HG02981 (cell line): ENCODE data around the gene CA12.

Experiments used
- ATAC-seq: cut with Tn5 transposase; IDR thresholded peaks from one replicate; pipeline ENCODE4 v1.9.1; 2021; ENCODE audit warnings: mild to moderate bottlenecking, moderate library complexity; ENCODE audit not compliant: unreplicated experiment

The CA12 gene

GRCh38 chr15:63276342-63277037 lies 105.2 kb downstream of the CA12 start:
- peak; percentile 7 for ATAC-seq

DNA sequence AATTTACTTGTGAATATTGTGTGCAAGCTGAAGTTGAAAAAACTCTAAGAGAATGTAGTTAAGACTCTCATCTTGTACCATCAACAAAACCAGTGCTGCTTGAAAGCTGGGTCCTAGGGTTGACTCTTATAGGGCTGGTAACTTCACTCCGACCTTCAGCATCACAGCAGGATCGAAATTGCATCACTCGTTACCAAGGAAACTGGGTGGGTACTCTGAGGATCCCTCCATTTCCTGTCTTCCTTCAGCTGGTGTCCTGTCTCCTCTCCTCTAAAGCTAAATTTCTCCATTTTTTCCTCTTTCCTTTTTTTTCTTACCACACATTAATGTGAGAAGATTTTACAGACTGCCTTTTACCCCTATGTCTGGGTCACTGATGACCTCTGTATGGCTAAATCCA lies 107.2 kb downstream of the CA12 start:
- ATAC-seq = no peak
